ENCODE data around the gene RUFY4.
"Not testable (repeated sequence)": the region's sequence is repeated elsewhere in the genome, so short reads cannot be mapped to it uniquely, and the experiment has no call there.

The RUFY4 gene

GRCh38 chr2:218031771-218032257 is 37.2 kb upstream of the RUFY4 start:
- no peak for DNase-seq

- DNase-seq = no peak
These were observed 36.5 kb upstream of the RUFY4 start for GRCh38 chr2:218032336-218033171.

GRCh38 chr2:218033208-218033589 is 35.9 kb upstream of the RUFY4 start:
- no peak for DNase-seq

GRCh38 chr2:218033590-218034496 is 35.2 kb upstream of the RUFY4 start:
- DNase-seq = no peak

GRCh38 chr2:218034497-218035213 is 34.4 kb upstream of the RUFY4 start:
- DNase-seq = peak; percentile 63

- DNase-seq = no peak
These were observed 33.5 kb upstream of the RUFY4 start for GRCh38 chr2:218035463-218036100.

GRCh38 chr2:218036371-218036770 is 32.7 kb upstream of the RUFY4 start:
- DNase-seq = no peak

GRCh38 chr2:218039171-218039570 is 29.9 kb upstream of the RUFY4 start:
- no peak for DNase-seq

- no peak for DNase-seq
These were observed 28.2 kb upstream of the RUFY4 start for GRCh38 chr2:218040883-218041282.

GRCh38 chr2:218041302-218042168 is 27.5 kb upstream of the RUFY4 start:
- no peak for DNase-seq

- DNase-seq = no peak
These were observed 26.0 kb upstream of the RUFY4 start for GRCh38 chr2:218043100-218043499.

GRCh38 chr2:218043701-218044109 is 25.3 kb upstream of the RUFY4 start:
- no peak for DNase-seq

GRCh38 chr2:218044599-218044998 is 24.5 kb upstream of the RUFY4 start:
- DNase-seq = not testable (repeated sequence)

GRCh38 chr2:218046238-218046637 is 22.8 kb upstream of the RUFY4 start:
- DNase-seq = no peak

- DNase-seq = no peak
These were observed 21.4 kb upstream of the RUFY4 start for GRCh38 chr2:218047536-218048225.

GRCh38 chr2:218051903-218052302 is 17.1 kb upstream of the RUFY4 start:
- no peak for DNase-seq

GRCh38 chr2:218059289-218059688 is 9.8 kb upstream of the RUFY4 start:
- DNase-seq = no peak

- no peak for DNase-seq
These were observed 8.9 kb upstream of the RUFY4 start for GRCh38 chr2:218060118-218060517.

- DNase-seq = no peak
These were observed 7.9 kb upstream of the RUFY4 start for GRCh38 chr2:218060950-218061660.

- DNase-seq = no peak
These were observed 5.6 kb upstream of the RUFY4 start for GRCh38 chr2:218063486-218063885.
